ENCODE results near the gene USP3.
"Not testable (repeated sequence)": the region's sequence is repeated elsewhere in the genome, so short reads cannot be mapped to it uniquely, and the experiment has no call there.

USP3 gene

GRCh38 chr15:63520462-63520861 lies 16.1 kb downstream of the USP3 start:
- H3K36me3 ChIP-seq (ENCODE audit: control insufficient read depth in 4 of 4, insufficient read depth in 4 of 4, low read length in 3 of 4); DNase-seq; H3K9me3 ChIP-seq (ENCODE audit: control extremely low read depth in 1 of 5, control insufficient read depth in 4 of 5, insufficient read depth in 2 of 5, low read depth in 1 of 5, low read length in 4 of 5); H3K27ac ChIP-seq (ENCODE audit: insufficient read depth in 1 of 2, low read depth in 1 of 2, low read length in 2 of 2, poor library complexity in 1 of 2, severe bottlenecking in 2 of 2); H3K27me3 ChIP-seq (replicated peaks in 2 of 5; ENCODE audit: control insufficient read depth in 4 of 5, insufficient read depth in 5 of 5, low read length in 4 of 5); H3K4me3 ChIP-seq (ENCODE audit: control insufficient read depth in 1 of 7, extremely low read depth in 1 of 7, insufficient read depth in 4 of 7, low read depth in 2 of 7, low read length in 6 of 7): not testable (repeated sequence)
- H3K4me1 ChIP-seq (ENCODE audit: control extremely low read depth in 1 of 4, control insufficient read depth in 4 of 4, insufficient read depth in 4 of 4, low read length in 3 of 4): peaks cover 0 to 18% (median 11%) of the 10 kb centered on the region in 4 experiments
- POLR2A ChIA-PET: interaction anchor here (0.7 kb wide), 1 partner anchor 10 kb away, joined by 3 read pairs; no protein-coding TSS in a partner anchor
- CTCF ChIA-PET: interaction anchor here (0.7 to 1.8 kb wide), 4 partner anchors 10 to 33 kb away, joined by 3 to 5 read pairs (median 3); no protein-coding TSS in a partner anchor
- 97% methylated on average over 5 of the region's 7 CpGs for WGBS (ENCODE audit: insufficient coverage)

GRCh38 chr15:63522225-63522578 lies 17.8 kb downstream of the USP3 start:
- WGBS (ENCODE audit: insufficient coverage): no CpG with 5 or more reads among the region's 3 CpGs
- H3K4me1 ChIP-seq (ENCODE audit: control extremely low read depth in 1 of 4, control insufficient read depth in 4 of 4, insufficient read depth in 4 of 4, low read length in 3 of 4): peaks cover 0 to 12% (median 8%) of the 10 kb centered on the region in 4 experiments
- CTCF ChIA-PET: no interaction called here

GRCh38 chr15:63523306-63523990 lies 19.1 kb downstream of the USP3 start:
- ChIA-PET POLR2A (no interaction called here), CTCF (interaction anchor here (1.0 to 1.3 kb wide), 3 partner anchors 9 to 18 kb away, joined by 3 to 4 read pairs (median 4); no protein-coding TSS in a partner anchor)
- Histone ChIP-seq H3K36me3 (ENCODE audit: control insufficient read depth in 4 of 4, insufficient read depth in 4 of 4, low read length in 3 of 4) (peaks cover 0 to 2% (median 0%) of the 10 kb centered on the region in 4 experiments), H3K27ac (ENCODE audit: insufficient read depth in 1 of 2, low read depth in 1 of 2, low read length in 2 of 2, poor library complexity in 1 of 2, severe bottlenecking in 2 of 2) (no peak overlapping the region), H3K4me3 (ENCODE audit: control insufficient read depth in 1 of 7, extremely low read depth in 1 of 7, insufficient read depth in 4 of 7, low read depth in 2 of 7, low read length in 6 of 7) (no peak overlapping the region), H3K4me1 (ENCODE audit: control extremely low read depth in 1 of 4, control insufficient read depth in 4 of 4, insufficient read depth in 4 of 4, low read length in 3 of 4) (peaks cover 0 to 2% (median 1%) of the 10 kb centered on the region in 4 experiments), H3K9me3 (ENCODE audit: control extremely low read depth in 1 of 5, control insufficient read depth in 4 of 5, insufficient read depth in 2 of 5, low read depth in 1 of 5, low read length in 4 of 5) (no peaks in the 10 kb centered on the region), H3K27me3 (replicated peaks in 2 of 5; ENCODE audit: control insufficient read depth in 4 of 5, insufficient read depth in 5 of 5, low read length in 4 of 5) (no peaks in the 10 kb centered on the region)
- 100% methylated on average over 1 of the region's 4 CpGs for WGBS (ENCODE audit: insufficient coverage)
- no peak for DNase-seq

More at GRCh38 chr15:63522225-63522578, 17.8 kb downstream of the USP3 start:
- H3K9me3 ChIP-seq (ENCODE audit: control extremely low read depth in 1 of 5, control insufficient read depth in 4 of 5, insufficient read depth in 2 of 5, low read depth in 1 of 5, low read length in 4 of 5): no peaks in the 10 kb centered on the region
- no peak overlapping the region for H3K4me3 ChIP-seq (ENCODE audit: control insufficient read depth in 1 of 7, extremely low read depth in 1 of 7, insufficient read depth in 4 of 7, low read depth in 2 of 7, low read length in 6 of 7)
- POLR2A ChIA-PET: no interaction called here
- H3K36me3 ChIP-seq (ENCODE audit: control insufficient read depth in 4 of 4, insufficient read depth in 4 of 4, low read length in 3 of 4): peaks cover 0 to 2% (median 0%) of the 10 kb centered on the region in 4 experiments
- no peak overlapping the region for H3K27ac ChIP-seq (ENCODE audit: insufficient read depth in 1 of 2, low read depth in 1 of 2, low read length in 2 of 2, poor library complexity in 1 of 2, severe bottlenecking in 2 of 2)
- DNase-seq: no peak
- H3K27me3 ChIP-seq (replicated peaks in 2 of 5; ENCODE audit: control insufficient read depth in 4 of 5, insufficient read depth in 5 of 5, low read length in 4 of 5): no peaks in the 10 kb centered on the region

GRCh38 chr15:63524316-63525015 lies 20.1 kb downstream of the USP3 start:
- ChIA-PET CTCF (interaction anchor here (1.0 to 1.3 kb wide), 3 partner anchors 8 to 17 kb away, joined by 3 to 4 read pairs (median 4); no protein-coding TSS in a partner anchor), POLR2A (no interaction called here)
- peaks cover 0 to 2% (median 0%) of the 10 kb centered on the region in 4 experiments for H3K36me3 ChIP-seq (ENCODE audit: control insufficient read depth in 4 of 4, insufficient read depth in 4 of 4, low read length in 3 of 4)
- H3K9me3 ChIP-seq (ENCODE audit: control extremely low read depth in 1 of 5, control insufficient read depth in 4 of 5, insufficient read depth in 2 of 5, low read depth in 1 of 5, low read length in 4 of 5): no peaks in the 10 kb centered on the region
- no peak overlapping the region for H3K4me3 ChIP-seq (ENCODE audit: control insufficient read depth in 1 of 7, extremely low read depth in 1 of 7, insufficient read depth in 4 of 7, low read depth in 2 of 7, low read length in 6 of 7)
- DNase-seq: no peak
- H3K4me1 ChIP-seq (ENCODE audit: control extremely low read depth in 1 of 4, control insufficient read depth in 4 of 4, insufficient read depth in 4 of 4, low read length in 3 of 4): peaks cover 0 to 2% (median 1%) of the 10 kb centered on the region in 4 experiments
- H3K27me3 ChIP-seq (replicated peaks in 2 of 5; ENCODE audit: control insufficient read depth in 4 of 5, insufficient read depth in 5 of 5, low read length in 4 of 5): no peaks in the 10 kb centered on the region
- no peak overlapping the region for H3K27ac ChIP-seq (ENCODE audit: insufficient read depth in 1 of 2, low read depth in 1 of 2, low read length in 2 of 2, poor library complexity in 1 of 2, severe bottlenecking in 2 of 2)
- WGBS (ENCODE audit: insufficient coverage): 95% methylated on average over 5 of the region's 5 CpGs

- DNase-seq: no peak
- Histone ChIP-seq H3K27me3 (replicated peaks in 2 of 5; ENCODE audit: control insufficient read depth in 4 of 5, insufficient read depth in 5 of 5, low read length in 4 of 5) (no peaks in the 10 kb centered on the region), H3K9me3 (ENCODE audit: control extremely low read depth in 1 of 5, control insufficient read depth in 4 of 5, insufficient read depth in 2 of 5, low read depth in 1 of 5, low read length in 4 of 5) (no peaks in the 10 kb centered on the region), H3K36me3 (ENCODE audit: control insufficient read depth in 4 of 4, insufficient read depth in 4 of 4, low read length in 3 of 4) (peaks cover 0 to 2% (median 0%) of the 10 kb centered on the region in 4 experiments), H3K27ac (ENCODE audit: insufficient read depth in 1 of 2, low read depth in 1 of 2, low read length in 2 of 2, poor library complexity in 1 of 2, severe bottlenecking in 2 of 2) (no peak overlapping the region), H3K4me1 (ENCODE audit: control extremely low read depth in 1 of 4, control insufficient read depth in 4 of 4, insufficient read depth in 4 of 4, low read length in 3 of 4) (peaks cover 0 to 2% (median 1%) of the 10 kb centered on the region in 4 experiments), H3K4me3 (ENCODE audit: control insufficient read depth in 1 of 7, extremely low read depth in 1 of 7, insufficient read depth in 4 of 7, low read depth in 2 of 7, low read length in 6 of 7) (no peak overlapping the region)
- ChIA-PET CTCF (no interaction called here), POLR2A (no interaction called here)
- WGBS (ENCODE audit: insufficient coverage): no CpG with 5 or more reads among the region's 1 CpG
Observed at GRCh38 chr15:63526401-63526800, 22.0 kb downstream of the USP3 start.

GRCh38 chr15:63528138-63528659 lies 23.8 kb downstream of the USP3 start:
- H3K27me3 ChIP-seq (replicated peaks in 2 of 5; ENCODE audit: control insufficient read depth in 4 of 5, insufficient read depth in 5 of 5, low read length in 4 of 5): no peaks in the 10 kb centered on the region
- POLR2A ChIA-PET: no interaction called here
- peaks cover 0 to 4% (median 0%) of the 10 kb centered on the region in 4 experiments for H3K36me3 ChIP-seq (ENCODE audit: control insufficient read depth in 4 of 4, insufficient read depth in 4 of 4, low read length in 3 of 4)
- no peak overlapping the region for H3K4me3 ChIP-seq (ENCODE audit: control insufficient read depth in 1 of 7, extremely low read depth in 1 of 7, insufficient read depth in 4 of 7, low read depth in 2 of 7, low read length in 6 of 7)
- no peak for DNase-seq
- H3K4me1 ChIP-seq (ENCODE audit: control extremely low read depth in 1 of 4, control insufficient read depth in 4 of 4, insufficient read depth in 4 of 4, low read length in 3 of 4): peaks cover 0 to 2% (median 1%) of the 10 kb centered on the region in 4 experiments
- WGBS (ENCODE audit: insufficient coverage): 100% methylated on average over 2 of the region's 4 CpGs
- CTCF ChIA-PET: interaction anchor here (0.9 kb wide), 1 partner anchor 9 kb away, joined by 3 read pairs; no protein-coding TSS in a partner anchor
- H3K9me3 ChIP-seq (ENCODE audit: control extremely low read depth in 1 of 5, control insufficient read depth in 4 of 5, insufficient read depth in 2 of 5, low read depth in 1 of 5, low read length in 4 of 5): no peaks in the 10 kb centered on the region
- no peak overlapping the region for H3K27ac ChIP-seq (ENCODE audit: insufficient read depth in 1 of 2, low read depth in 1 of 2, low read length in 2 of 2, poor library complexity in 1 of 2, severe bottlenecking in 2 of 2)
